Measurements from ENCODE around the gene SV2A.
"Not testable (repeated sequence)": the region's sequence is repeated elsewhere in the genome, so short reads cannot be mapped to it uniquely, and the experiment has no call there.

SV2A gene

GRCh38 chr1:149887456-149888246, 30.0 kb downstream of the SV2A start:
- DNase-seq (ENCODE audit: extremely low read depth in 1 of 2, low read depth in 1 of 2): peak; percentile 65 to 70

DNA sequence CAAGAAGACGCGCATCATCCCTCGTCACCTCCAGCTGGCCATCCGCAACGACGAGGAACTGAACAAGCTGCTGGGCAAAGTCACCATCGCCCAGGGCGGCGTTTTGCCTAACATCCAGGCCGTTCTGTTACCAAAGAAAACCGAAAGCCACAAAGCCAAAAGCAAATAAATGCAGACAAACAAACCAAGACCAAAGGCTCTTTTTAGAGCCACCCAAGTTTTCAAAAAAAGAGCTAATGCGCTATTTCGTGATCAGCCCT, 30.5 kb downstream of the SV2A start:
- DNase-seq (ENCODE audit: extremely low read depth in 1 of 2, low read depth in 1 of 2): not testable (repeated sequence)

- peak; percentile 72 to 73 for DNase-seq (ENCODE audit: extremely low read depth in 1 of 2, low read depth in 1 of 2)
Observed at GRCh38 chr1:149886396-149887195, 31.0 kb downstream of the SV2A start.

- not testable (repeated sequence) for DNase-seq (ENCODE audit: extremely low read depth in 1 of 2, low read depth in 1 of 2)
Observed at GRCh38 chr1:149886121-149886395, 31.6 kb downstream of the SV2A start.

- DNase-seq (ENCODE audit: extremely low read depth in 1 of 2, low read depth in 1 of 2): peak; percentile 60 to 69
Observed at GRCh38 chr1:149885339-149886120, 32.1 kb downstream of the SV2A start.

DNA sequence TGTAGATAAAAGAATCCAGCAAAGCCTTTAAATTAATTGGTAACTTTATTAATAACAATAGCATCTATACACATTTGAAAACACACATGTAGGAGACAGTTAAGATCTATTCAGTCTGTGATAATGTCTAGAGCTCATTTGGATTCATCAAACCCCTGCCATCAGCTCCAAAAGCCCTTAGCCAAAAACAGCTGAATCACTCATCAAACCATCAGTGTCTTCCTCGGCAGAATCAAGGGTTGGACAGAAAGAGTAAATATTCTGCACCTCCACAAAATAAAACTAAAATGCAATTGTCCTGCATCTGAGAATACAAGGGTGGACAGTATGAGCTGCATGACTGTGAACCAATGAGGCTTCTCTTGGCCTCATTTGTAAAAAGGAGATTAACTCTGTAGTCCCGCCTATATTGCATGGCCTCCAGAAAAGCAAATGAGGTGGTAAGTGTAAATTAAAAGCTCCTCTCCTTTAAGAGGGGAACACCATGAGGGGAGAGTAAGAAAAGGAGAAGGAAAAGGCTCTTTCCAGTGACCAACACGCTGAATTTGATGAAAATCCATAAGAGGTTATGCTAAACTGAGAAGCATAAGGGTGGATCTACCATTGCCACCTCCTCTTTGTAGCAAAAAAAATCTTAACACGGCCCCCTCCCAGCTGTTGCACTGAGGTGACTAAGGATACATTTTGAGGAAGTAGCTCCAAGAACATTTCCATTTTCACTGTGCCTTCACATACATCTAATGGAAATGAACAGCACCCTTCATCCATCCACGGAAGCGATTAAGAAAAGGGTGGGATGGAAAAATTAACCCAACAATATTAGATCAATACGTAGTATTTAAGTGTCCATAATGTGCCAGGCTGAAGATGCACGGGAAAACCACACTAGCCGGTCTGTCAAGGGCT, 33.0 kb downstream of the SV2A start:
- DNase-seq (ENCODE audit: extremely low read depth in 1 of 2, low read depth in 1 of 2): no peak

GRCh38 chr1:149883598-149884247, 33.9 kb downstream of the SV2A start:
- DNase-seq (ENCODE audit: extremely low read depth in 1 of 2, low read depth in 1 of 2): no peak

DNA sequence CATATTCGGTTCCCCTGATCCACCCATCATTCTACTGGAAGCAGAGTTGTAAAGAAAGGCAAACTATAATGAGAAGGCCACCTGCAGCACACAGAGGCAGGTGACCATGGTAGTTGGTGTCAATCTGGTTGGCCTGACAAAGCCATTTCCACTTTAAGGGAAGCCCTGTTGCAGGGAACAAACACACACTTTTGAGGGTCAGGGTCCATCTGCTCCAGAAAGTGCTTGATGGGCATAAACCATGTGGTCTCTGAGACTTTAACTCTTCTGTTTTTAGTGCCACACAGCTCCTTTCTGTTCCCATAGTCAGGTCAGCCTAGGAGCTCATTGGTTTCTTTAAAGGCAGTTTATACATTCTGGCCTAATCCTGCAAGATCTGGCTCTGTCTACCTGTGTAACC, 35.8 kb downstream of the SV2A start:
- DNase-seq (ENCODE audit: extremely low read depth in 1 of 2, low read depth in 1 of 2): no peak

DNA sequence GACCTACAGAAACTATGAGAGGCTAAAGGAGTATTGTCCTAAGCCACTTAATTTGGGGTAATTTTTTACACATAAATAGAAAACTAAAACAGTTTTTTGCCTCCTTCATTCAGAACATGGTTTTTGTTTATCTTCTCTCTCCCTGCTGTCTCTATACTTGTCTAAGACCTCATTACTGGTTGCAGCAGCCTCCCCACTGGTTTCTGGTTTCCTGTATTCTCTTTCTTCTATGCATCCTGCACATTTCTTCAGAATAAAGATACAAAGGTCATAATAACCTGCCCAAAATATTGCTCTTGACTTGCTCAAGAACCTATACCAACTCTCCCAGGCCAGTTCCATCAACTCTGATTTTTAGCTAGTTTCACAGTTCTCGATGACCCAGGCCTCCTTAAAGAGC, 38.1 kb downstream of the SV2A start:
- no peak for DNase-seq (ENCODE audit: extremely low read depth in 1 of 2, low read depth in 1 of 2)

GRCh38 chr1:149877211-149877946, 40.3 kb downstream of the SV2A start:
- no peak for DNase-seq (ENCODE audit: extremely low read depth in 1 of 2, low read depth in 1 of 2)

- not testable (repeated sequence) for DNase-seq (ENCODE audit: extremely low read depth in 1 of 2, low read depth in 1 of 2)
Observed at GRCh38 chr1:149873060-149873459, 44.6 kb downstream of the SV2A start.

DNA sequence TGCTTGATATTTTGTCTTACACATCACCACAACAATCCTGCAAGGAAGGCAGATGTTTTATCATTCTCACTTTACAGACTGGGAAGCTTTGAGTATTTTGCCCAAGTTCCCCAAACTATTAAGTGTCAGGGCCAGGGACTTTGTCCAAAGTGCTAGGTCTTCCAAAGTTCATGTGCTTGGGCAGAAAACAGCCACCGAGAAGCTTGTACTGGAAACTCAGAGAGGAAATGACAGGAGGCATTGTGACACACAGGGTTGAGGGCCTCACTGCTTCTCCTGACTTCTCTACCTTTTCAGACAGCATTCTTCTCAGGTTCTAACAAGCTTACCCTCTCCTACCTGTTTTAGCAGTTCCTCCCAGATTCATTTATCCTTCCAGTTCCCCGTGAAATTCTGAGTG, 50.8 kb downstream of the SV2A start:
- DNase-seq (ENCODE audit: extremely low read depth in 1 of 2, low read depth in 1 of 2): not testable (repeated sequence)

DNA sequence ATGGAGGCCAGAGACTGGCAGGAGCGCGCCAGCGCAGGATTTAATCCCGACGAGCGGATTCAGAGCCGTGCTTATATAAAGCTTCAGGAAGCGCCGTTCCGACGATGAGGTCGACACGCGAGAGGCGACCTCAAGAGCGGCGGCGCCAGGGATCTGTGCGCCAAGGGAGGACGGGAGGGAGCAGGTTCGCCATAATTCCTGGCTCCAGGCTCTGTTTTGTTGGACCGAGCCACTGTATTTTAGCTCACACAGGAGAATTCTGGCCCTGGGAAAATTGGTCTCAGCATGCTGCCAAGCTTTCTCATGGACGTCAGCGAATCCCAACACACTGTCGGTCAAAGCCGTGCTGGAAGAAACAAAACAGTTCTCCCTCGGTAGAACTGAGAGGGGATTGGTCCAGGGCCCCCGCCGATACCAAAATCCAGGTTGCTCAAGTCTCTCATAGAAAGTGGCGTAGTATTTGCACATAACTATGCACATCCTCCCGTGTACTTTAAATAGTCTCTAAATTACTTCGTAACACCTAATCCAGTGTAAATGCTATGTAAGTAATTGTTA, 56.1 kb downstream of the SV2A start:
- not testable (repeated sequence) for DNase-seq (ENCODE audit: extremely low read depth in 1 of 2, low read depth in 1 of 2)

DNA sequence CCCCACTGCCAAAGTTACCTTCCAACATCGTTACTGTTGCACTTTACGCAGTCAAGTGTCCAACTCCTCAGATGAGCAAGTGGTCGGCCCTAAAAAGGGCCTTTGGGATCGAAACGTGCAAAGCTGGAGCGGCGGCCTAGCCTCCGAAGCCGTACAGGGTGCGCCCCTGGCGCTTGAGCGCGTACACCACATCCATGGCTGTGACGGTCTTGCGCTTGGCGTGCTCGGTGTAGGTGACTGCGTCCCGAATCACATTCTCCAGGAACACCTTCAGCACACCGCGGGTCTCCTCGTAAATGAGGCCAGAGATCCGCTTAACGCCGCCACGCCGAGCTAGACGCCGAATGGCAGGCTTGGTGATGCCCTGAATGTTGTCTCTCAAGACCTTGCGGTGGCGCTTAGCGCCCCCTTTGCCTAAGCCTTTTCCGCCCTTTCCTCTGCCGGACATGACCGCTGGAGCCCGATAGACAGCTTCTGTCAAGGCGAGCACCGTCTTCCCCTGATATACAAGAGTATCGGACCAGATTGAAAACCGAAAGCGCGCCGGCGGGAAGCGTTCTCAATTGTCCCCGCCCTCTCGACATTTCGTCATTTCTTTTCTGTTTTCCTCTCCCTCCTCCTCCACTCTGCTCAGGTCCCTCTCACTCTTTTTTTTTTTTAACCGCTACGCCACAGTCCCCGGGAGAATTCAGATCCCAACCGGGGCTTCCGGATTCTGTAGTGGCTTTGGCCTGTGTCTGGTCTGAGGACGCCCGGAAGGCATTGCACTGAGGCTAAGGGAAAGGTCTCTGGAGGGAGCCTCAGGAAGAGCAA, 56.8 kb downstream of the SV2A start:
- DNase-seq (ENCODE audit: extremely low read depth in 1 of 2, low read depth in 1 of 2): not testable (repeated sequence)

- not testable (repeated sequence) for DNase-seq (ENCODE audit: extremely low read depth in 1 of 2, low read depth in 1 of 2)
Observed at GRCh38 chr1:149860271-149860670, 57.4 kb downstream of the SV2A start.

Measured in stimulated activated CD8-positive, alpha-beta memory T cell treated with anti-CD3 and anti-CD28 coated beads, Interleukin-7, amount 100 ng/mL, for 48 hours (primary cell).